ENCODE measurements around the gene SPTBN5.

The SPTBN5 gene

DNA sequence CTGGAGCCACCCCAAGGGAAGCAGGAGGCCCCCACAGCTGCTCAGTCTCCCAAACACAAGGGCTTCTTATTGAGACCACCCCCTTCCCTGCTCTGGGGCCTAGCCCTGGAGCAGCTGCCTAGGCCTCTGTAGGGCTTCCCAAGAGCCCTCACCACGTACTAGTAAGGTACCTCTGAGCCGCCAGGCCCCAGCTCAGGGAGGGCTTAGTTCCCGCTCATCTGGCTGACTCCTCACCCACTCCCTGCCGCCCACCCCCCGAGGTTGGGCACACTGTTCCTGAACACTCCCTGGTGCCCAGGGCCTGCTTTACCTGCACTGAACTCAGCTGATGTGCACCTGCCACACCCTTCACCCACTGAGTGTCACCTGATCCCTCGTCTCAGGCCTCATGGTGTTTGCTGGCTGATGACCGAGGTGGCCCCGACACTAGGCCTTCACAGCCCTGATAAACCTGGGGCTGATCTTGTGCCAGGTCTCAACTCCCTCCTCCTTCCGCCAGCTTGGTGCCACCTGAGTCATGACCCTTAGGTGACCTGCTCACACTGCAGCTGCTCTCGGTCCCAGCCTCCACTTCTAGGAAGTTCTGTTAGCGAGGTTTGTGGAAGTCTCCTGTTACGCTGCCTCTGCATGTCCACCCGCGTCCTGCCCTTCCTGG, 18.0 kb upstream of the SPTBN5 start:
- DNase-seq (ENCODE audit: low spot score): no peak
- TF ChIP-seq, protein P1, sequence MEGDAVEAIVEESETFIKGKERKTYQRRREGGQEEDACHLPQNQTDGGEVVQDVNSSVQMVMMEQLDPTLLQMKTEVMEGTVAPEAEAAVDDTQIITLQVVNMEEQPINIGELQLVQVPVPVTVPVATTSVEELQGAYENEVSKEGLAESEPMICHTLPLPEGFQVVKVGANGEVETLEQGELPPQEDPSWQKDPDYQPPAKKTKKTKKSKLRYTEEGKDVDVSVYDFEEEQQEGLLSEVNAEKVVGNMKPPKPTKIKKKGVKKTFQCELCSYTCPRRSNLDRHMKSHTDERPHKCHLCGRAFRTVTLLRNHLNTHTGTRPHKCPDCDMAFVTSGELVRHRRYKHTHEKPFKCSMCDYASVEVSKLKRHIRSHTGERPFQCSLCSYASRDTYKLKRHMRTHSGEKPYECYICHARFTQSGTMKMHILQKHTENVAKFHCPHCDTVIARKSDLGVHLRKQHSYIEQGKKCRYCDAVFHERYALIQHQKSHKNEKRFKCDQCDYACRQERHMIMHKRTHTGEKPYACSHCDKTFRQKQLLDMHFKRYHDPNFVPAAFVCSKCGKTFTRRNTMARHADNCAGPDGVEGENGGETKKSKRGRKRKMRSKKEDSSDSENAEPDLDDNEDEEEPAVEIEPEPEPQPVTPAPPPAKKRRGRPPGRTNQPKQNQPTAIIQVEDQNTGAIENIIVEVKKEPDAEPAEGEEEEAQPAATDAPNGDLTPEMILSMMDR (IDR thresholded peaks at IDR 0.05; ENCODE audit: extremely low read depth, missing control alignments): no peak

DNA sequence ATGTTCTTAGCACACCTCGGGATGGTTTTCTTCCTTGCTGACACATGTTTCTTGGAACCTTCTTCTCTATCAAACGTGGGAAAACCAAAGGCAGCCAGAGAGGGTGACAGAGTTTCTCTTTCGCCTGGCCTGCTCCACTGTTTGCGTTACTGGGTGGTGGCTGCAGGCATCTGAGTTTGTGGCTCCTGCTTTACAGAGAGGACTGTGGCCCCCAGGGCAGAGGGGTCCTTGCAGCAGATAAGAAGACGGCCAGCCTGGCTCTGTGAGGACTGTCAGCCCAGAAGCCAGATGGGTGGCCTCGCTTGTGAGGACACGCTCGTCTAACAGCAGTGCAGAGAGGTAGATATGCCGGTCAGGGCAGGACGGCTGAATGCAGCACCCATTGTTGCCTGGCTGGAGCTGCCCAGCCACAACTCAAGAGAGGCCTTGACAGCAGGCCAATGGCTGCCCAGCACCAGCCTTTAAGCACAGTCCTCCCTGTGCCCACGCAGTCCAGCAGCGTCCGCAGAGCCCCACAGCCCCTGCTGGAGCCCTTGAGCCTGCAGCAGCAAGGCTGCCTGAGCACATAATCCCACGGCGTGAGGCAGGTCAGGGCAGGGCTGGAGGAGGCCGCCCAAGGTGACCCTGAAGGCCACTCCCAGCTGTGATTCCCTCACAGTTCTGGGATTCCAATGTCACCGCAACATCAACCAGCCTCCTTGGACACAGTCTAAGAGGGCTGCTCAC, 15.0 kb upstream of the SPTBN5 start:
- TF ChIP-seq, protein P1 (IDR thresholded peaks at IDR 0.05; ENCODE audit: extremely low read depth, missing control alignments): no peak
- DNase-seq (ENCODE audit: low spot score): no peak

DNA sequence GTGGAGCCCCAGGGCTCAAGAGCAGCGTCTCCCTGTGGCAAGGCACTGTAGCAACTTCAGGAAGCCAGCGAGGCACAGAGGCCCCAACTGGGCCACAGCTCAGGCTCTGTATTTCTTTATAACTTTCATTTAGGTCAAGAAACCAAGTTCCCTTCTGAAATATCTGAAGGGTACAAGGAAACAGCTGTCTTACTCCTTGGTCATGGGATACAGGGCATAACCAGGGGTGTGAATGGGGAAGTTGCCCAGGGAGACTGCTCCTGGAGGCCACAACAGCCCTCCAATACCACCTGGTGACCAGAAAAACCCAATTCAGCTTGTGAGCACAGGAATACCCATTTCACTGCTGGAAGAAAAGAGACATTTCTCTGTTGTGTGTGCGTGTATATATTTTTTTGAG, 13.3 kb upstream of the SPTBN5 start:
- DNase-seq (ENCODE audit: low spot score): no peak
- TF ChIP-seq, protein P1 (IDR thresholded peaks at IDR 0.05; ENCODE audit: extremely low read depth, missing control alignments): no peak

DNA sequence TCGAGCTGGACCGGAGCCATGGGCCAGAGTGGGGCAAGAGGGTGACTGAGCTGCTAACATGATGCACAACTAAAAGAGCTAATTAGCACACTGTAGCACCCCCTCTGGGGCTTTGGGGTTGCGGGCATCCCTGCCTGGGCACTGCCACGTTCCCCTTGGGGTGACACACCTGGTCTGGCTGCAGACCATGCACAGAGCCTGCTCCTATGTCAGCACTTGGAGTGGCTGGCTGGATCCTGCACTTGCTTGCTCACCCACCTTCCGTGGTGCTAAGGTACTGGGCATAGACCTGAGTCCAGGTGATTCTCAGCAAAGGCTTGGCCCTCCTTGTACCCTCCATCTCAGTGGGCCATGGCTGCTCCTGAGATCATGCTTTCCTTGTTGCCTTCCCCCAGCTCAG, 12.8 kb upstream of the SPTBN5 start:
- DNase-seq (ENCODE audit: low spot score): no peak
- TF ChIP-seq, protein P1 (IDR thresholded peaks at IDR 0.05; ENCODE audit: extremely low read depth, missing control alignments): no peak

DNA sequence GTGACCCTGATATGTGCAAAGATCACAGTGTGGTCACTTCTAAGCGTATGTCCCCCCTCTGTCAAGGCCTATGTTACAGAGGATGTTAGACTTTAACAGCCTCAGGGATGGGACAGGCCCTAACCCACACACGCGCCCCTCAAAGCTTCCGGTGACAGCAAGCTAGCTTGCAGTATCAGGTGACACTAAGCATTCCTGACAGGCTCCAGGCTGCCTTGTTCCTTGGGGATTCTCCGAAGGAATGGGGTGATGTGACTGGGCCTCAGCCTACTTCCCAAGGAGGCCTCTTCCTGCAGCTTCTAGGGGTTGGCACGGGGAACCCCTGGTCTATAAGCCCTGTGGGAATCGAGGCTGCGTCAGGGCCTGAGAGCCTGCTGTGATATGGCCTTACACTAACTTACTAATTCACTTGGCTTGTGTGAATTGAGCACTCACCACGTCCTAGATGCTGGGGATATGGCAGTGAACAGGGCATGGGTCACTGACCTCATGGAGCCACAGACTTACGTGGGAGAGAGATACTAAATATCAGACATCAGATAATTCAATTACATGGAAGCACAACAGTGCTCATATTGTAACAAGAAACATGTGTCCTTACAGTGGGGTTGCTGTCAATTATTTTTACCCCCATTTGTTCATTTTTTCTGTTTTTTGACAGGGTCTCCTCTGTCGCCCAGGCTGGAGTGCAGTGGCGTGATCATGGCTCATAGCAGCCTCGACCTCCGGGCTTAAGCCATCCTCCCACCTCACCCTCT, 11.4 kb upstream of the SPTBN5 start:
- TF ChIP-seq, protein P1 (IDR thresholded peaks at IDR 0.05; ENCODE audit: extremely low read depth, missing control alignments): no peak
- DNase-seq (ENCODE audit: low spot score): no peak

DNA sequence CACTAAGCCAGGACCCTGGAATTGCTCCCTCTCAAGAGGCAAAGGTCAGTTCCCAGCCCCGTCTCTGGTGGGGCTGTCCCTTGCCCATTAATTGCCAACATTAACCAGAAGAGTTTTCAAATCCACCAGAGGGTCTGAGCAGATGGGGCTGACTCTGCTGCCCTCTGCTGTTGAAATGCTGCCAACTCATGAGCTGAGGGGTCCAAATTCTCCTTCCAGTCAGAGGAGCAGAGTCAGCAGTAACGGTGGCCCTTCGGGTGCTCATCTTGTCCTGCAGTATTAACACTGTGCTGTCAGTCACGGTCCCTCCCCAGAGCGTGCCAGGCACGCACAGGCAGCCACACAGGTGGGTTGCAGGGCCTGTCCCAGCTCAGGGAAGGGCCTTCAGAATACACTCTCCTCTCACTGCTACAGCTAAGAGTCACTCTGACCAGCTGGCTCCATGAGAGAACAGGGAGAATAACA, 10.7 kb upstream of the SPTBN5 start:
- DNase-seq (ENCODE audit: low spot score): peak; percentile 86
- TF ChIP-seq, protein P1 (IDR thresholded peaks at IDR 0.05; ENCODE audit: extremely low read depth, missing control alignments): peak; percentile 95

DNA sequence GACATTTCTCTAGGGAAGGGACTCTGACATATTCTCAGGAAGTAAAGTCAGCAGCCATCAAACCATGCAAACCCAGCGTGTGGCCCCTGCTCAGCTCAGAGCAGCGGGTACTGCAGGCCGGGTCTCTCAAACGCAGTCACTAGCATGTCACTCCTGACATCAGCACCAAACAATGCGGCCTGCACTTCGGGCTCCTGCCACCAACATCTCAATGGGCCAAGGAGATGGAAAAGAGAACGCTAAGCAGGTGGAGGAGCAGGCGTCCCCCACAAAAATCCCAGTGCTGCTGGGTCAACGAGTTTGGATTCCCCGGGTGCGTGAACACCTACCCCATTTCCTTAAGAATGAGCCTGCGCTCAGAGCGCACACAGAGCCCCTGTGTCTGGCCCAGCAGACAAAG, 9.9 kb upstream of the SPTBN5 start:
- no peak for DNase-seq (ENCODE audit: low spot score)
- TF ChIP-seq, protein P1 (IDR thresholded peaks at IDR 0.05; ENCODE audit: extremely low read depth, missing control alignments): no peak

All from GM20000 (cell line).